Right atrium auricular region (tissue), 2 donors: ENCODE data around the gene AFAP1L1. TPM values are rescaled to one million over a fixed set of nuclear protein-coding genes. Genes with fewer than 3 reads are reported as not detected.

Experiments used
- DNase-seq: peaks from one replicate; pipeline ENCODE4 v3.0.0-alpha.2; 2019; ENCODE audit warnings: low spot score
- H3K27ac ChIP-seq, 2 donors: fragments of 200-600 bp; sonication (generic); 1 replicate in 1 of 2; 2 replicates in 1 of 2; pipeline ENCODE4 v1.5.1; 2016 to 2019
- H3K27me3 ChIP-seq, 2 donors: fragments of 200-600 bp; sonication (generic); one replicate each; pipeline versions ENCODE4 v1.5.1 to v1.6.0; 2017 to 2019
- H3K36me3 ChIP-seq: fragments of 200-600 bp; sonication (generic); one replicate; pipeline ENCODE4 v1.5.1; 2016
- H3K4me1 ChIP-seq, 2 donors: fragments of 200-600 bp; sonication (generic); one replicate each; pipeline versions ENCODE4 v1.5.1 to v1.6.0; 2017 to 2019
- H3K4me3 ChIP-seq, 2 donors: fragments of 200-600 bp; sonication (generic); 1 replicate in 1 of 2; 2 replicates in 1 of 2; pipeline ENCODE4 v1.5.1; 2017 to 2019; ENCODE audit warnings: mild to moderate bottlenecking in 1 of 2, moderate library complexity in 1 of 2
- H3K9me3 ChIP-seq, 2 donors: fragments of 200-600 bp; sonication (generic); one replicate each; pipeline ENCODE4 v1.5.1; 2019
- CTCF ChIP-seq, 2 donors: fragments of 200-600 bp; sonication (generic); IDR thresholded peaks; one replicate each; pipeline ENCODE4 v1.5.1; 2019; ENCODE audit warnings: antibody characterized with exemption in 2 of 2
- total RNA-seq, 2 donors: library from RNA; depleted of rRNA; stranded (reverse); fragments of >200 nt; gene quantifications; one replicate each; pipeline ENCODE4 v1.1.0, GENCODE V29; 2016

The AFAP1L1 gene
- 10 to 100 TPM; 45.6 to 48.9 TPM for total RNA-seq

- Histone ChIP-seq H3K4me1 (peaks cover 0 to 41% of the 10 kb centered on the region in 2 donors), H3K36me3 (no peaks in the 10 kb centered on the region), H3K27me3 (no peaks in the 10 kb centered on the region), H3K4me3 (peak within 1 kb of the TSS; percentile 67 to 77), H3K27ac (peak within 1 kb of the TSS; percentile 93 to 94), H3K9me3 (peaks cover 4 to 9% of the 10 kb centered on the region in 2 donors)
- DNase-seq = peak; percentile 84
- no peak for TF ChIP-seq CTCF (IDR thresholded peaks at IDR 0.05)
These were observed at the start of gene AFAP1L1 for GRCh38 chr5:149271716-149272563. Gene AFAP1L1 (plus strand): TSS chr5:149271859. CDS start chr5:149271969, 110 bp downstream.

DNA sequence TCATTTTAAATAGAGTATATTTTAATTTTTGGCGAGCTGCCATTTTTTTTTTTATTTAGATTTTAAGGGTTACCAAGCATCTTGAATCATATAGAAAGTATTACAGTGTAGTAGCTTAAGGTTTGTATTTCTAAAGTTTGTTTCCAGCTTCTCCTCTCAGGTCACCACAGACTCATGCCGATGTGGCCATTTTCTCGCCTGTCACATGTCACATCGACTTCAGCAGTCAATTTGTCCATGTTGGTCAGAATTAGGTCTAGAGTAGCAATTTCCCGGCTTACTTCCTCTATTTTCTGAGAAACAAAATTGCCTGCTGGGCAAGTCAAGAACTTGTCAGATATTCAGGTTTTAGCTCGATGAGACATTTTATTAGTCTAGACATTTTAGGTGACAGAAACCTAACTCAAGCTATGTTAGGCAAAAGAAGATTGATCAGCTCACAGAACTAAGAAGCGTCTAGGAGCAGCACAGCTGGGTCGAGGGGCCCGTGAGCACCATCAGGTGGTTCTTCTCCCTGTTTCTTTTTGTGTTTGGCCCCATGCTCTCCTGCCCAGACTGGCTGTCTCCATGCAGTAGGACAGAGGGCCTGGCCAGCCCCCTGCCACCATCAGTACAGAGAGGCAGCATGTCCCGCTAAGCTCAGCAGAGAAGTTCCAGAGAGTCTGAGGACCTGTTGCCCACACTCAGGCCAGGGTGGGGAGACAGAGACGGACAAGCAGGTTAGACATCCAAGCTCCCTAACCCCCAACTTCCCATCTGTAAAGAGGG, 48.4 kb upstream of the AFAP1L1 start:
- Histone ChIP-seq H3K27me3 (no peaks in the 10 kb centered on the region), H3K36me3 (peaks cover 9% of the 10 kb centered on the region), H3K9me3 (no peaks in the 10 kb centered on the region), H3K27ac (peak overlapping the region; percentile 52 to 63), H3K4me3 (no peak overlapping the region), H3K4me1 (peaks cover 0 to 61% of the 10 kb centered on the region in 2 donors)
- TF ChIP-seq CTCF (IDR thresholded peaks at IDR 0.05) = no peak
- no peak for DNase-seq

- no peaks in the 10 kb centered on the region for H3K9me3 ChIP-seq
- H3K4me3 ChIP-seq = no peak overlapping the region
- DNase-seq = no peak
- no peaks in the 10 kb centered on the region for H3K27me3 ChIP-seq
- peaks cover 8% of the 10 kb centered on the region for H3K36me3 ChIP-seq
- TF ChIP-seq CTCF (IDR thresholded peaks at IDR 0.05) = no peak
- peaks cover 0 to 61% of the 10 kb centered on the region in 2 donors for H3K4me1 ChIP-seq
- peak overlapping the region; percentile 52 to 63 for H3K27ac ChIP-seq
These were observed 47.4 kb upstream of the AFAP1L1 start for GRCh38 chr5:149224282-149224681.

DNA sequence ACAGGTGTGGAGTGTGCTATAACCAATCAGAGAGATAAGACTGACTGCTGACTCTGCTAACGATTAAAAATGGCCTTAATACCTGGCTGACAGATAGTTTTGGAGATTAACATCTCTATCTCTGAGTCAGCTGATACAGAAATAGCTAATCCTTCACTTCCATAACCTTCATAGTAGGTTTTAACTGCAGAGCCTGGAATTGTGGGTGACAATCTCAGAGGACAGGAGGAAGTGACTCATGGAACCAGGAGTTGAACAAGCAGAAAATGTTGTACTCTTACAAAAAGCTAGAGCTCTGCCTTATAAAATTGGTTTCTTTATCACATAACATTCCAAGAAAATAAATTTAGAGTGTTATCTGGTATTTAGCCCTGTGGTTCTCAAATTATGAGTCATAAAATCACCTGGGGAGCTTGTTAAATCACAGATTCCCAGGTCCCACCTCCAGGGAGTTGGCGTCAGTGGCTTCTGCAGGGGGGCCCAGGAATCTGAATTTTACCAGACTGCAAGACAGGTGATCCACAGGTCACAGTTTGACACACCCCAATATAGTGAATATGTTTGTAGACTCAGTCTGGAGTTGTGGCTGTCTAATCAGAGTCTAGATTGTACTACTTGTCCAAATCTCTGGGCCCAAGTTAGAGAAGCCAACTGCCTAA, 44.4 kb upstream of the AFAP1L1 start:
- H3K4me3 ChIP-seq = no peak overlapping the region
- no peaks in the 10 kb centered on the region for H3K9me3 ChIP-seq
- no peak for DNase-seq
- no peaks in the 10 kb centered on the region for H3K27me3 ChIP-seq
- peaks cover 0 to 44% of the 10 kb centered on the region in 2 donors for H3K4me1 ChIP-seq
- H3K27ac ChIP-seq = peak overlapping the region; percentile 65
- TF ChIP-seq CTCF (IDR thresholded peaks at IDR 0.05) = no peak
- peaks cover 9% of the 10 kb centered on the region for H3K36me3 ChIP-seq

DNA sequence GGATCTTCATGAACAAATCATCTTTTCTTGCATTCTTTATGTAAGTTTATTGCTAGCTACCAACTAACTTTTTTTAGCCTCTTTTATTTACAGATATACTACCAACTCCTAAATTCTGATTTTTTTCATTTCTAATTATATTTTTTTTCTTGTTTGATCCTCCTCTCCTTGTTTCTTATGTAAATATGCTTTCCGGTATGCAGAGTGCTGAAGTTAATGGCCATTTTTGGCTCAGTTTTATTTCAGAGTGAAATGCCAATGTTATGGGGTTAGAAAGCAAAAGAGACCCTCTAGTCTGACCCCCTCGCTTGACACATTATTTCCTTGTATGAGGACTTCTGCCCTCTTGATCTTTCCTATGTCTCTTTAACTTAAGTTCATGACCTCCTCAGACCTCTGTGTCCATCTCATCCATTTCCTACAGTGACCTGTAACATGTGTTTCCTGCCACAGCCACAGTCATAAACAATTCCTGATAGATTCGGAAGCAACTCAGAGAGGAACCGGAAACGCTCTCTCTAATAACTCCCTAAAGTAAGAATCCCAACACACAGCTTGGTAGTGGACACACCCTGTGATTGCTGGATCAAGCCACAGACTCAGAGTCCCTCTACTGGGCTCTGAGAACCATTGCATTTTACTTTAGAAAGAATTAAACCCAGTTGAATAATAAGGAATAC, 42.9 kb upstream of the AFAP1L1 start:
- Histone ChIP-seq H3K36me3 (peaks cover 23% of the 10 kb centered on the region), H3K4me3 (no peak overlapping the region), H3K9me3 (no peaks in the 10 kb centered on the region), H3K27me3 (no peaks in the 10 kb centered on the region), H3K27ac (peak overlapping the region; percentile 65), H3K4me1 (peaks cover 0 to 34% of the 10 kb centered on the region in 2 donors)
- peak; percentile 66 to 89 for TF ChIP-seq CTCF (IDR thresholded peaks at IDR 0.05)
- peak; percentile 83 for DNase-seq
